Panc1 (cell line): ENCODE results near the gene MAPKAP1. TPM values are rescaled to one million over a fixed set of nuclear protein-coding genes. Genes with fewer than 3 reads are reported as not detected.

Experiments
- ATAC-seq: fragments of 200-7000 bp; cut with Tn5 transposase; 2 replicates; pipeline ENCODE4 v1.9.1; 2020; ENCODE audit warnings: mild to moderate bottlenecking, moderate library complexity
- BruUV-seq: library from RNA; stranded (reverse); fragments of 400-500 nt; replicated peaks from 2 replicates; lab custom pipeline; 2021; lab: Mats Ljungman, UMichigan
- CTCF ChIA-PET: fragments of 300-600 bp; sonication (Branson Sonifier 250); formaldehyde crosslinking; loops from one replicate; lab custom pipeline; 2022; ENCODE audit warnings: antibody characterized with exemption; lab: Charles Lee
- POLR2A ChIA-PET: fragments of 300-600 bp; sonication (Branson Sonifier 250); formaldehyde crosslinking; loops from one replicate; lab custom pipeline; 2022; ENCODE audit warnings: antibody characterized with exemption; lab: Charles Lee
- DNase-seq: peaks from one replicate; pipeline ENCODE4 v3.0.0-alpha.2; 2010; ENCODE audit warnings: low read depth, low spot score
- H3K27ac ChIP-seq: 2 replicates; pipeline ENCODE4 v1.5.1; 2011; ENCODE audit warnings: mild to moderate bottlenecking, low read length, inconsistent platforms
- H3K27me3 ChIP-seq: fragments of 200-500 bp; sonication (Bioruptor generic); 2 replicates; pipeline ENCODE4 v1.6.0; 2014; ENCODE audit warnings: low read length, inconsistent platforms; ENCODE audit not compliant: control insufficient read depth, insufficient read depth
- H3K36me3 ChIP-seq: fragments of 200-500 bp; sonication (Bioruptor generic); 2 replicates; pipeline ENCODE4 v1.5.1; 2014; ENCODE audit warnings: inconsistent platforms, mild to moderate bottlenecking, low read length, moderate library complexity; ENCODE audit not compliant: control insufficient read depth, insufficient read depth
- H3K4me1 ChIP-seq: 2 replicates; pipeline ENCODE4 v1.5.1; 2011; ENCODE audit warnings: inconsistent platforms, mild to moderate bottlenecking, low read length, moderate library complexity; ENCODE audit not compliant: control insufficient read depth, insufficient read depth
- H3K4me3 ChIP-seq, 2 experiments: 2 replicates each; pipeline ENCODE4 v1.5.1; 2011 to 2012; ENCODE audit warnings: low read depth in 2 of 2, low read length in 2 of 2, mild to moderate bottlenecking in 2 of 2, inconsistent platforms in 1 of 2, moderate library complexity in 1 of 2
- H3K9me3 ChIP-seq: fragments of 200-500 bp; sonication (Bioruptor generic); 2 replicates; pipeline ENCODE4 v1.5.1; 2014; ENCODE audit warnings: low read depth, mild to moderate bottlenecking, inconsistent platforms, low read length, moderate library complexity; ENCODE audit not compliant: control insufficient read depth, insufficient read depth
- CTCF ChIP-seq: fragments of 450-650 bp; IDR thresholded peaks from 2 replicates; pipeline ENCODE4 v1.5.1; 2017; ENCODE audit warnings: mild to moderate bottlenecking
- POLR2AphosphoS5 ChIP-seq: IDR thresholded peaks from 2 replicates; pipeline ENCODE4 v1.6.1; 2012; ENCODE audit warnings: mild to moderate bottlenecking, low read depth, low read length, moderate library complexity
- REST ChIP-seq, 2 experiments: IDR thresholded peaks; 2 replicates each; pipeline ENCODE4 v1.6.1; 2011 to 2012; ENCODE audit warnings: low read depth in 2 of 2, control low read depth in 1 of 2, low read length in 1 of 2, mild to moderate bottlenecking in 1 of 2, moderate library complexity in 1 of 2; ENCODE audit not compliant: insufficient read depth in 1 of 2
- SIN3A ChIP-seq: IDR thresholded peaks from 2 replicates; pipeline ENCODE4 v1.6.1; 2012; ENCODE audit warnings: low read depth, mild to moderate bottlenecking, low read length, moderate library complexity, borderline replicate concordance; ENCODE audit not compliant: insufficient read depth
- TCF7L2 ChIP-seq: IDR thresholded peaks from 2 replicates; pipeline ENCODE4 v1.6.1; 2011; ENCODE audit warnings: mild to moderate bottlenecking, low read depth, low read length, inconsistent platforms
- in situ Hi-C: cut with HindIII; loops from 2 replicates; pipeline ENCODE4 v1.10.0; 2016; ENCODE audit warnings: low sequenced_read_pairs, low pct_unique_long_range_greater_than_20kb
- intact Hi-C: fragments of 100-400 bp; cut with micrococcal nuclease; formaldehyde crosslinking; loops from one replicate; pipeline ENCODE4 v1.10.0; 2022; ENCODE audit not compliant: unreplicated experiment
- total RNA-seq: library from RNA; stranded (reverse); gene quantifications from one replicate; pipeline ENCODE4 v1.2.1, GENCODE V29; 2021; ENCODE audit not compliant: unreplicated experiment

Gene MAPKAP1
- total RNA-seq, 1 experiment from 2014 or later = 72.7 TPM

- no peak overlapping the region for H3K4me3 ChIP-seq
- intact Hi-C loops (no loop called here), in situ Hi-C loops (no loop called here)
- ChIA-PET POLR2A (interaction anchor here (0.5 kb wide), 1 partner anchor 62 kb away, joined by 3 read pairs; no protein-coding TSS in a partner anchor), CTCF (no interaction called here)
- no peaks in the 10 kb centered on the region for H3K9me3 ChIP-seq
- no peak for ATAC-seq
- DNase-seq = no peak
- no TSS peak for BruUV-seq
- H3K4me1 ChIP-seq = no peaks in the 10 kb centered on the region
- H3K36me3 ChIP-seq = no peaks in the 10 kb centered on the region
- no peak overlapping the region for H3K27ac ChIP-seq
- H3K27me3 ChIP-seq = no peaks in the 10 kb centered on the region
- TF ChIP-seq CTCF (no peak), SIN3A (no peak), REST (IDR thresholded peaks at IDR 0.05; ENCODE audit: insufficient read depth in 1 of 2, low read depth in 2 of 2, low read length in 1 of 2) (no peak), POLR2AphosphoS5 (no peak), TCF7L2 (no peak)
Observed at GRCh38 chr9:125742657-125743056, 35.6 kb upstream of the MAPKAP1 start.

DNA sequence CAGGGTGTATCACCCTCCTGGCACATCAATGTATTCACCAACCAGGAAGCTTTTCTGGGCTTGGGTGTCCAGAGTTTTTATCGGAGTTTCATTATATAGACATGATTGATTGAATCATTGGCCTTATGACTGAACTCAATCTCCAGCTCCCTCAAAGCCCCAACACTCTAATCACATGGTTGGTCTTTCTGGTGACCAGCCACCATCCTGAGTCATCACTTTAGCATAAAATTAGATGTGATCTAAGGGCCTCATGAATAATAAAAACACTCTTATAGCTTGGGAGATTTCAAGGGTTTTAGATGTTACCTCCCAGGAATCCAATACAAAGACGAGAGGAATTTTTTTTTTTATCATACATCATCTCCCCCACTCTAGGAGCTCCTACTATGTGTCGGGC lies 32.4 kb upstream of the MAPKAP1 start:
- H3K27ac ChIP-seq = no peak overlapping the region
- in situ Hi-C loops (no loop called here), intact Hi-C loops (no loop called here)
- DNase-seq = no peak
- BruUV-seq = no TSS peak
- H3K27me3 ChIP-seq = no peaks in the 10 kb centered on the region
- H3K4me1 ChIP-seq = no peaks in the 10 kb centered on the region
- H3K9me3 ChIP-seq = no peaks in the 10 kb centered on the region
- CTCF ChIA-PET = no interaction called here
- POLR2A ChIA-PET = no interaction called here
- ATAC-seq = no peak
- no peaks in the 10 kb centered on the region for H3K36me3 ChIP-seq
- TF ChIP-seq CTCF (no peak), SIN3A (no peak), POLR2AphosphoS5 (no peak), TCF7L2 (no peak), REST (IDR thresholded peaks at IDR 0.05; ENCODE audit: insufficient read depth in 1 of 2, low read depth in 2 of 2, low read length in 1 of 2) (no peak)
- H3K4me3 ChIP-seq = no peak overlapping the region
